HL-60/S4 (cell line): Measurements from ENCODE around the gene MMEL1.
"Not testable (repeated sequence)": the region's sequence is repeated elsewhere in the genome, so short reads cannot be mapped to it uniquely, and the experiment has no call there.

Experiments
- in situ Hi-C: fragments of 300-500 bp; cut with MboI; formaldehyde crosslinking; loops from 2 replicates; pipeline ENCODE4 v1.14.3; 2022; ENCODE audit warnings: low sequenced_read_pairs

Gene MMEL1

GRCh38 chr1:2628933-2629626, 3.7 kb downstream of the MMEL1 start:
- in situ Hi-C loops, result no loop called here

- in situ Hi-C loops, result no loop called here
Observed at GRCh38 chr1:2628191-2628932, 4.5 kb downstream of the MMEL1 start.

GRCh38 chr1:2627746-2628145, 5.1 kb downstream of the MMEL1 start:
- in situ Hi-C loops, result no loop called here

GRCh38 chr1:2625748-2626147, 7.1 kb downstream of the MMEL1 start:
- in situ Hi-C loops, result not testable (repeated sequence)

GRCh38 chr1:2625311-2625710, 7.5 kb downstream of the MMEL1 start:
- in situ Hi-C loops, result no loop called here

GRCh38 chr1:2624735-2625300, 8.0 kb downstream of the MMEL1 start:
- in situ Hi-C loops, result no loop called here

- in situ Hi-C loops, result no loop called here
Observed at GRCh38 chr1:2623571-2624337, 9.1 kb downstream of the MMEL1 start.

GRCh38 chr1:2617971-2618470, 14.8 kb downstream of the MMEL1 start:
- in situ Hi-C loops, result no loop called here

GRCh38 chr1:2614145-2614544, 18.7 kb downstream of the MMEL1 start:
- in situ Hi-C loops, result no loop called here

GRCh38 chr1:2612591-2613365, 20.0 kb downstream of the MMEL1 start:
- in situ Hi-C loops, result no loop called here

GRCh38 chr1:2611621-2612437, 21.0 kb downstream of the MMEL1 start:
- in situ Hi-C loops, result no loop called here

GRCh38 chr1:2611031-2611501, 21.8 kb downstream of the MMEL1 start:
- in situ Hi-C loops, result no loop called here

GRCh38 chr1:2610036-2610959, 22.5 kb downstream of the MMEL1 start:
- in situ Hi-C loops, result no loop called here

- in situ Hi-C loops, result no loop called here
Observed at GRCh38 chr1:2609319-2610035, 23.3 kb downstream of the MMEL1 start.

- in situ Hi-C loops, result no loop called here
Observed at GRCh38 chr1:2607641-2608091, 25.1 kb downstream of the MMEL1 start.

GRCh38 chr1:2606881-2607621, 25.8 kb downstream of the MMEL1 start:
- in situ Hi-C loops, result no loop called here

- in situ Hi-C loops, result no loop called here
Observed at GRCh38 chr1:2606396-2606880, 26.4 kb downstream of the MMEL1 start.
